NOMO-1 treated with dmso at 0.1 percent for 144 hours (cell line): ENCODE data around the gene FCF1.

ENCODE experiments used
- DNase-seq: peaks from one replicate; lab custom pipeline; 2025; ENCODE audit not compliant: unreplicated experiment; lab: John Stamatoyannopoulos, UW

The FCF1 gene

GRCh38 chr14:74712499-74713394 is at the start of gene FCF1, which contains the start of gene AREL1:
TSS of gene FCF1 (plus strand) at chr14:74713144. CDS start at chr14:74713198, 54 bp downstream.
TSS of gene AREL1 (minus strand) at chr14:74713080. CDS start at chr14:74685615, 27,465 bp downstream.
- no peak for DNase-seq

GRCh38 chr14:74663884-74664283 is 49.1 kb upstream of the FCF1 start:
- DNase-seq, result no peak

GRCh38 chr14:74664717-74665116 is 48.2 kb upstream of the FCF1 start:
- DNase-seq, result no peak

- no peak for DNase-seq
Observed at GRCh38 chr14:74667758-74668157, 45.2 kb upstream of the FCF1 start.

GRCh38 chr14:74669256-74669655 is 43.7 kb upstream of the FCF1 start:
- DNase-seq, result no peak

GRCh38 chr14:74669846-74670245 is 43.1 kb upstream of the FCF1 start:
- DNase-seq, result no peak

- DNase-seq, result no peak
Observed at GRCh38 chr14:74670726-74671411, 42.1 kb upstream of the FCF1 start.

- DNase-seq, result no peak
Observed at GRCh38 chr14:74671789-74672188, 41.2 kb upstream of the FCF1 start.

- DNase-seq, result no peak
Observed at GRCh38 chr14:74673768-74674167, 39.2 kb upstream of the FCF1 start.

GRCh38 chr14:74675219-74675618 is 37.7 kb upstream of the FCF1 start:
- DNase-seq, result no peak

GRCh38 chr14:74682169-74682952 is 30.6 kb upstream of the FCF1 start:
- no peak for DNase-seq

GRCh38 chr14:74683406-74683805 is 29.5 kb upstream of the FCF1 start:
- DNase-seq, result no peak

- DNase-seq, result peak; percentile 70
Observed at GRCh38 chr14:74684434-74684833, 28.5 kb upstream of the FCF1 start.

GRCh38 chr14:74685056-74685455 is 27.9 kb upstream of the FCF1 start:
- DNase-seq, result peak; percentile 20

GRCh38 chr14:74685921-74686678 is 26.8 kb upstream of the FCF1 start:
- no peak for DNase-seq

GRCh38 chr14:74691456-74691855 is 21.5 kb upstream of the FCF1 start:
- no peak for DNase-seq

- no peak for DNase-seq
Observed at GRCh38 chr14:74693191-74693590, 19.8 kb upstream of the FCF1 start.

- DNase-seq, result no peak
Observed at GRCh38 chr14:74695406-74695805, 17.5 kb upstream of the FCF1 start.

- no peak for DNase-seq
Observed at GRCh38 chr14:74697011-74697410, 15.9 kb upstream of the FCF1 start.

- no peak for DNase-seq
Observed at GRCh38 chr14:74697543-74697942, 15.4 kb upstream of the FCF1 start.

- DNase-seq, result no peak
Observed at GRCh38 chr14:74697976-74698375, 15.0 kb upstream of the FCF1 start.
